Activated CD8-positive, alpha-beta T cell treated with anti-CD3 and anti-CD28 coated beads, Interleukin-2, amount 10 ng/mL, durations not matched to agents 7 days and 5 days (primary cell): Measurements from ENCODE around the gene LCE1E. TPM values are rescaled to one million over a fixed set of nuclear protein-coding genes. Genes with fewer than 3 reads are reported as not detected.

Experiments used
- ATAC-seq: fragments of 150-1000 bp; cut with Tn5 transposase; one replicate; pipeline ENCODE4 v1.10.0; 2021; ENCODE audit warnings: moderate library complexity
- CTCF ChIA-PET: fragments of 350-600 bp; sonication (Branson Sonifier 250); formaldehyde crosslinking; loops from one replicate; lab custom pipeline; 2021; ENCODE audit warnings: antibody characterized with exemption; lab: Charles Lee
- POLR2A ChIA-PET: fragments of 350-600 bp; sonication (Branson Sonifier 250); formaldehyde crosslinking; loops from one replicate; lab custom pipeline; 2021; ENCODE audit warnings: antibody characterized with exemption; lab: Charles Lee
- DNase-seq: peaks from one replicate; pipeline ENCODE4 v3.0.0-alpha.2; 2020
- H3K27ac Mint-ChIP-seq: one replicate; pipeline ENCODE4 v1.8.0; 2021; ENCODE audit warnings: mild to moderate bottlenecking, mixed read lengths
- H3K27me3 Mint-ChIP-seq: one replicate; pipeline ENCODE4 v1.8.0; 2021; ENCODE audit warnings: low read depth, mixed read lengths
- H3K36me3 Mint-ChIP-seq: one replicate; pipeline ENCODE4 v1.8.0; 2021; ENCODE audit warnings: low read depth, mixed read lengths
- H3K4me1 Mint-ChIP-seq: one replicate; pipeline ENCODE4 v1.8.0; 2021; ENCODE audit warnings: low read depth, mixed read lengths
- H3K4me3 Mint-ChIP-seq: one replicate; pipeline ENCODE4 v1.8.0; 2021; ENCODE audit warnings: mild to moderate bottlenecking, mixed read lengths
- H3K9me3 Mint-ChIP-seq: one replicate; pipeline ENCODE4 v1.8.0; 2022; ENCODE audit warnings: mixed read lengths; ENCODE audit not compliant: insufficient read depth
- total RNA-seq, 2 experiments: library from RNA; stranded (reverse); gene quantifications; one replicate each; pipeline ENCODE4 v1.2.3, GENCODE V29; 2021

LCE1E gene
- total RNA-seq, 2 experiments from 2014 or later = not detected

- H3K9me3 Mint-ChIP-seq = no peaks in the 10 kb centered on the region
- no peaks in the 10 kb centered on the region for H3K4me1 Mint-ChIP-seq
- ATAC-seq = no peak
- H3K36me3 Mint-ChIP-seq = no peaks in the 10 kb centered on the region
- H3K27me3 Mint-ChIP-seq = no peaks in the 10 kb centered on the region
- H3K4me3 Mint-ChIP-seq = no peak overlapping the region
- ChIA-PET POLR2A (no interaction called here), CTCF (no interaction called here)
- no peak for DNase-seq
- H3K27ac Mint-ChIP-seq = no peak overlapping the region
Observed at GRCh38 chr1:152758636-152759035, 27.4 kb upstream of the LCE1E start.

- ATAC-seq = no peak
- no peak overlapping the region for H3K4me3 Mint-ChIP-seq
Observed at GRCh38 chr1:152759453-152760173, 26.4 kb upstream of the LCE1E start.

GRCh38 chr1:152760551-152761190 is 25.4 kb upstream of the LCE1E start:
- Mint-ChIP-seq H3K9me3 (no peaks in the 10 kb centered on the region), H3K27me3 (no peaks in the 10 kb centered on the region), H3K27ac (no peak overlapping the region), H3K4me3 (no peak overlapping the region), H3K36me3 (no peaks in the 10 kb centered on the region), H3K4me1 (no peaks in the 10 kb centered on the region)
- ATAC-seq (no peak), DNase-seq (no peak)
- ChIA-PET POLR2A (no interaction called here), CTCF (no interaction called here)

More at GRCh38 chr1:152759453-152760173, 26.4 kb upstream of the LCE1E start:
- Mint-ChIP-seq H3K4me1 (no peaks in the 10 kb centered on the region), H3K36me3 (no peaks in the 10 kb centered on the region), H3K27me3 (no peaks in the 10 kb centered on the region), H3K27ac (no peak overlapping the region), H3K9me3 (no peaks in the 10 kb centered on the region)
- DNase-seq = no peak
- ChIA-PET CTCF (no interaction called here), POLR2A (no interaction called here)

- no peaks in the 10 kb centered on the region for H3K9me3 Mint-ChIP-seq
- CTCF ChIA-PET = no interaction called here
- H3K4me3 Mint-ChIP-seq = no peak overlapping the region
- H3K27me3 Mint-ChIP-seq = no peaks in the 10 kb centered on the region
- ATAC-seq = no peak
- H3K4me1 Mint-ChIP-seq = no peaks in the 10 kb centered on the region
- DNase-seq = no peak
- H3K27ac Mint-ChIP-seq = no peak overlapping the region
- H3K36me3 Mint-ChIP-seq = no peaks in the 10 kb centered on the region
- POLR2A ChIA-PET = no interaction called here
Observed at GRCh38 chr1:152761609-152762213, 24.3 kb upstream of the LCE1E start.

- H3K4me3 Mint-ChIP-seq = no peak overlapping the region
- H3K36me3 Mint-ChIP-seq = no peaks in the 10 kb centered on the region
- ATAC-seq = no peak
- ChIA-PET POLR2A (no interaction called here), CTCF (no interaction called here)
- DNase-seq = no peak
- no peak overlapping the region for H3K27ac Mint-ChIP-seq
- H3K9me3 Mint-ChIP-seq = no peaks in the 10 kb centered on the region
- H3K27me3 Mint-ChIP-seq = peaks cover 5% of the 10 kb centered on the region
- H3K4me1 Mint-ChIP-seq = no peaks in the 10 kb centered on the region
Observed at GRCh38 chr1:152768847-152769533, 17.1 kb upstream of the LCE1E start.

- H3K27me3 Mint-ChIP-seq = peaks cover 5% of the 10 kb centered on the region
- no peak overlapping the region for H3K27ac Mint-ChIP-seq
- ATAC-seq = no peak
- H3K36me3 Mint-ChIP-seq = no peaks in the 10 kb centered on the region
- DNase-seq = no peak
- no peak overlapping the region for H3K4me3 Mint-ChIP-seq
- peaks cover 4% of the 10 kb centered on the region for H3K9me3 Mint-ChIP-seq
- H3K4me1 Mint-ChIP-seq = no peaks in the 10 kb centered on the region
- CTCF ChIA-PET = no interaction called here
- POLR2A ChIA-PET = no interaction called here
Observed at GRCh38 chr1:152770411-152770810, 15.6 kb upstream of the LCE1E start.

GRCh38 chr1:152774875-152775274 is 11.2 kb upstream of the LCE1E start, which contains the start of gene LCE1F:
TSS of gene LCE1F (plus strand) at chr1:152775140. CDS start at chr1:152776372, 1,232 bp downstream.
- H3K4me3 Mint-ChIP-seq = no peak within 1 kb of the TSS
- DNase-seq (no peak), ATAC-seq (no peak)
- CTCF ChIA-PET = no interaction called here
- peaks cover 4% of the 10 kb centered on the region for H3K9me3 Mint-ChIP-seq
- no peaks in the 10 kb centered on the region for H3K36me3 Mint-ChIP-seq
- no peaks in the 10 kb centered on the region for H3K4me1 Mint-ChIP-seq
- no peak within 1 kb of the TSS for H3K27ac Mint-ChIP-seq
- H3K27me3 Mint-ChIP-seq = peaks cover 2% of the 10 kb centered on the region
- POLR2A ChIA-PET = no interaction called here

GRCh38 chr1:152776361-152776760 is 9.7 kb upstream of the LCE1E start:
- Mint-ChIP-seq H3K36me3 (no peaks in the 10 kb centered on the region), H3K27ac (no peak overlapping the region), H3K27me3 (peaks cover 2% of the 10 kb centered on the region), H3K9me3 (peaks cover 4% of the 10 kb centered on the region), H3K4me1 (no peaks in the 10 kb centered on the region), H3K4me3 (no peak overlapping the region)
- no peak for DNase-seq
- ChIA-PET POLR2A (no interaction called here), CTCF (no interaction called here)
- no peak for ATAC-seq

- no peaks in the 10 kb centered on the region for H3K36me3 Mint-ChIP-seq
- H3K4me3 Mint-ChIP-seq = no peak overlapping the region
- ChIA-PET CTCF (no interaction called here), POLR2A (no interaction called here)
- H3K27ac Mint-ChIP-seq = no peak overlapping the region
- H3K4me1 Mint-ChIP-seq = no peaks in the 10 kb centered on the region
- peaks cover 4% of the 10 kb centered on the region for H3K9me3 Mint-ChIP-seq
- H3K27me3 Mint-ChIP-seq = no peaks in the 10 kb centered on the region
- DNase-seq = no peak
- no peak for ATAC-seq
Observed at GRCh38 chr1:152777510-152778137, 8.4 kb upstream of the LCE1E start.

GRCh38 chr1:152783095-152783494 is 3.0 kb upstream of the LCE1E start:
- no peak overlapping the region for H3K4me3 Mint-ChIP-seq
- no peaks in the 10 kb centered on the region for H3K36me3 Mint-ChIP-seq
- CTCF ChIA-PET = no interaction called here
- POLR2A ChIA-PET = no interaction called here
- DNase-seq = no peak
- H3K4me1 Mint-ChIP-seq = no peaks in the 10 kb centered on the region
- H3K9me3 Mint-ChIP-seq = no peaks in the 10 kb centered on the region
- peaks cover 14% of the 10 kb centered on the region for H3K27me3 Mint-ChIP-seq
- ATAC-seq = no peak
- H3K27ac Mint-ChIP-seq = no peak overlapping the region

GRCh38 chr1:152795686-152796085 is 9.6 kb downstream of the LCE1E start:
- no peak for DNase-seq

More at GRCh38 chr1:152795686-152796085, 9.6 kb downstream of the LCE1E start:
- CTCF ChIA-PET = no interaction called here
- H3K4me3 Mint-ChIP-seq = no peak overlapping the region
- POLR2A ChIA-PET = no interaction called here
- H3K27ac Mint-ChIP-seq = no peak overlapping the region
- H3K9me3 Mint-ChIP-seq = no peaks in the 10 kb centered on the region
- ATAC-seq = no peak
- no peaks in the 10 kb centered on the region for H3K36me3 Mint-ChIP-seq
- no peaks in the 10 kb centered on the region for H3K4me1 Mint-ChIP-seq
- peaks cover 2% of the 10 kb centered on the region for H3K27me3 Mint-ChIP-seq
